ENCODE measurements around the gene NOX3.
"Not testable (repeated sequence)": the region's sequence is repeated elsewhere in the genome, so short reads cannot be mapped to it uniquely, and the experiment has no call there.

Gene NOX3

DNA sequence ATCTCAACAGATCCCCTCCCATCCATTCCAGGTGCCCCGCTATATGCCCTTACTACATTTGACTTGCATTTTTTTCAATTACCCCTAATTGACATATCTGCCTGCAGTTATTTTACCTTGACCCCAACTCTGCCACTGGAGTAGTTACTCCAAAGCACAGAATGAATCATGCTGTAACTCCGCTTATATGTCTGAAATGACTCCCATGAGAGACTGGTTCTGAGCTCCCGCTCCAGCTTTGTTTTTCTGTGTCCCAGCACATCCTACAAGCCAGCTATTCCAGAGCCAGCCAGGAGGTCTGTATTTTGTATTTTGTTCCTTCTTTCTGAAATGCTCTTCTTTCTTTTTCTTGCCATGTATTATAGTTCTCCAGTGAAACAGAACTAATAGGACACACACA, 10.9 kb upstream of the NOX3 start:
- DNase-seq, result no peak

DNA sequence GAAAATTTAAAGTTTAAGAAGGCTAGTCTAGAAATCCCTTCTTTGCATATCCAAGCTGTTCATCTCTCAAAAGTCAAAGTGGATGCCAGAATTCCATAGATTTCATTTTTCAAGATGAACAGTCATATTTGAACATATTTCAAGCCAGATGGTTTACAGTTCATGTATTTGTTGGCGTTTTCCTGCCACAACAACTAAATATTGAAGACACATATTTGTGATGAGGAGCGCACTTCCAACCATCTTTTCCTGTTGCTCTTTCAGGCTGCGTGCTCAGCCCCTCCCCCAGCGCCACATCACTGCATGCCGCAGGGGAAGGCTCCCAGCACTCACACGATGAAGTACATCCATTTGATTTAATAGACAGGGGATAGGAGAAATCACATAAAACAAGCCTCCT, 5.9 kb upstream of the NOX3 start:
- no peak for DNase-seq

DNA sequence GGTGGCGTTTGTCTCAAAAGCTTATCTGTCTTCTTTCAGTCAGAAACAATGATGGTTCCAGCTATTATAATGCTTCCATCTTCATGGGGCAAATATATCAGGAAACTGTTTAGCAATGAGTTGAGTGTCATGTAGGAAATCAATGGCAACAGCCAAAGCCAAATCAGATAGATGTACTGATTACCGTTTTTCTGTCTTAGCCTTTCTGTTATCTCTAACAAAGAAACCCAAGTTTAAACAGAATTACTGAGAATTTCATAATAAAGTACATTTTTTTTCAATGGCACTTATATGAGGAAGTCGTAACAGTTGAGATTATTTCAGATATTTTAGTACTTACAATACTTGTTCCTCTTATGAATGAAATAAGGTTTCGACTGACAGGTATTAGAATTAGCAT, 1.2 kb downstream of the NOX3 start:
- no peak for DNase-seq

DNA sequence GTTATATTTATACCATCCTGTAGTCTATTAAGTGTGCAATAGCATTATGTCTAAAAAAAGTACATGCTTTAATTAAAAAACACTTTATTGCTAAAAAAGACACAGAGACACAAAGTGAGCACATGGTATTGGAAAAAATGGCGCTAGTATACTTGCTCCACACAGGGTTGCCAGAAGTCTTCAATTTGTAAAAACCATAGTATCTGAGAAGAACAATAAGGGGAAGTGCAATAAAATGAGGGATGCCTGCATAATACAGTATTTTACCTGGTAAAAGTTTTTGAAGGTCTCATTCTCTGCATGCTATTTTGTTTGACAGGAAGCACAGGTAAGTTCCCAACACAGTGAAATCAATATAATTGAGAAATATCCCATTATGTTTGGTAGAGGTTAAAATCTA, 1.6 kb downstream of the NOX3 start:
- DNase-seq, result no peak

DNA sequence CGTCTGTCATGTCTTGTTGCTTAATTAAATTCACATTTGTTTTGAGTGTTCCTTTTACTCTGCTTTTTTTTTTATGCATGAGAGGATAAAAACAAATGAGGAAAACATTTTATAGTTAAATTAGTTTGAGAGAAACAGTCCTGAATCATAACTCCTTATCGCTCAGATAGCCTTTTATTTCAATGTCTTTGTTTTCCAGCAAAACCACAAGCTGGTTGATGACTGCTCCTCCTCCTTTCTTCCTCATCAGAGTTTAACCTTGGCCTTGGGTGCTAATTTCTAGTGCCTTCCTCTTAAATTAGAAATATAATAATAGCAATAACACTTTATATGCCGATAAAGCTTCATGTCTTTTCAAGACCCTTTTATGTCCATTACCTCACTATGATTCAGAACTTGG, 3.1 kb downstream of the NOX3 start:
- no peak for DNase-seq

DNA sequence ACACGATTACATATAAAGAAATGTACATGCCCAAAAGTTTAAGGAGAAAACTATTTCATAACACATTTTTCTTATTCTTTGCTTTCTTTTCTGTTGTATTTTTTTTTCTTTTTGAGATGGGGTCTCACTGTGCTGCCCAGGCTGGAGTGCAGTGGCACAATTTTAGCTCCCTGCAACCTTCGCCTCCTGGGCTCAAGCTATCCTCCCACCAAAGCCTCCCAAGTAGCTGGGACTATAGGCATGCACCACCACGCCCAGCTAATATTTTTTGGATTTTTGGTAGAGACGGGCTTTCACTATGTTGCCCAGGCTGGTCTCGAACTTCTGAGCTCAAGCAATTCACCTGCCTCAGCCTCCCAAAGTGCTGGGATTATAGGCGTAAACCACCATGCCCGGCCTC, 4.1 kb downstream of the NOX3 start:
- DNase-seq, result not testable (repeated sequence)

DNA sequence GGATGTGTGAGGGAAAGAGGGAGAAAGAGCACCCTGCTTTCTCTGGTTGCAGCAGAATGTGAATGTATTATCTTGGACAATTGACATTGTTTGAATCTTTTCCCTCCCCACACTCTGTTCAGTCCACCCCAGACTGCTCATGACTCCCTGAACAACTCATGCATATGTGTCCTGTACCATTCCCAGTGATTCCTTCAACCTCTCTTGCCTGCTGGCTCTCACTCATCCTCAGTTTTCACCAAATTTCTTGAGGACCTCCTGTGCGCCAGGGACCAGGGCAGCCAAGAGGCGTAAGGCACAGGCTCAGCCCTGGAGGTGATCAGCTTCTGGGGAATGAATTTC, 5.4 kb downstream of the NOX3 start:
- no peak for DNase-seq

DNA sequence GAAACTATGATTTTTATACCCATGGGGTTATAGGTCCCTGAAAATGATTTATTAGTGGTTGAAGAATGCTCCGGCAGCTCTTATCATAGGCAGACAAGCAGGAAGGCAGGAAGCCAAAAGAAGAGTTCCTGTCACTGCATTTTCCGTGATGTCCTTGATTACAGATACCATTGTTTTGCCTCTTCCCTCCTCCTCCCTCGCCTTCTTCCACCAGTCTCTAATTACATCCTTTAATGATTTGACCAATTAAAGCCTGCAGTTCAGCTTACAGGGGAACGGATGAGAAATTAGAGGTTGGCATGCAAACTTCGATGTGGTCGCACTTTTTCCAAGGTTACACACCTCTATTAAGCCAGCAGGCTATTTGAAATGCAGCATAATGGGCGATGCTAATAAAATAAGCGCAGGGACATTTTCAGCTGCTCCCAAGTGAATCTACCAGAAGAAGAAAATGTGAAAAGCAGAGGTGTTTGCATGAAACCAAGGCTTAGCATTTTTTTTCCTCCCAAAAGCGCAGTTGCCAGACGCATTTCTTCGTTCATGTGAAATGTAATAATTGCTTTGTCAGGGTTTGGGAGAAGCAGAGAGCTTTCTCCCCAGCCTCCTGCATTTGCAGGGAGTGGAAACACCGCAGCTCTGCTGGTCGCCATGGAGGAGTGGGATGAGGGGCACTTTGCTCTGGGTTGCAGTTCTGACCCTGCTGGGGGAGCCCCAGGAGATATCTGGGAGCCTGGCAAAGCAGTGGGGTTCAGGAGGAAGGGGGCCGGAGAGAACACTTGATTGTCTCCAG, 6.0 kb downstream of the NOX3 start:
- no peak for DNase-seq

DNA sequence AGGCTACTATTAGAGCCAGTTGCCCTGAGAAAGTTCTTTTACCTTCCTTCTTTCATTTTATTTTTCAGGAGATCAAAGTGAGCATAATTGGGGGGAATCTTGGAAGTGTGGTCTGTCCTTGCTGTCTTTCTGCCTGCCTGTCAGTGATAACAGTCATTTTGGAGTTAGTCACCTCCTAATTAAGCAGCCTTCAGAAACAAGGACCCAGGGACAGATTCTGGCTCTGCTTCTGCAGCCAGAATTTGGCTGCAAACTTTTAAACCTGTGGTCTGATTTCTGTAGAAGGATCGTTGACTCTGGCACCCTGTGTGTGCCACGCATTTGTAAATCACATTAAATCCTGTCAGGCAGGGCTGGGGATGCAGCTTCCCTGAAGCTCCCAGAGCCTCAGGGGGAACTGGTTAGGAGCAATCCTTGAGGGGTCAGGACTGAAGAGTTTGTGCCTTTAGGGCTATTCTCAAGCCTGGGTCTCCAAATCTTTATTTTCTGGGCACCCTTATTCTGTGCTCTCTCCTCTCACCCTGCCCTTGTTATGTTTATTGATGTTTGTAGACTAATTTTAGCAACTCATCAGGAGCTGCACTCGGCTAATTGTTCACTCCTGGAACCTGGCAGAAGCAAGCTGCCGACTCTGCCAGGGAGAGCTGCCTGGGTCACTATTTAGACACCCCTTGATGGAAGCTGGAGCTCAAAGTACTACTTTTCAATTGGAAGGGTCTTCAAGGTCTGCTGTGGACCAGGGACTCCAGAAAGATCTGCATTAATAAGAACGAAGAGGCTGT, 6.8 kb downstream of the NOX3 start:
- DNase-seq, result no peak

DNA sequence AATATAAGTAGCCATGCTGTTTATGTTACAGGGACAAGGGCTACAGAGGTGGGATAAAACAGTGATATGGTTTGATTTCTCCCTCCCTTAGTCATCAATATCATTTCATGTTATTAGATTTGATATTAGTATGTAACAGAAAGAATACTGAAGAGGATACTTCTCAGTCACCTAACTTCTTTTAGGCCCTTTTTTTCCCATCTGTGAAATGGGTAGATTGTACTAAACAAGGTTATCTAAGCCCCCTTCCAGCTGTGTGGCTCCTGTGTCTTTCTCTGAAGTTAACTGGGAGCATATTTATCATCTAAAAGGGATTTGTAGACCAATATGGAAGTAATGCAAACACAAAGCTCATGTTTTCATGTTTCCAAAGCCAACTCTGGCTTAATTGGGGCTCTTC, 7.7 kb downstream of the NOX3 start:
- no peak for DNase-seq

DNA sequence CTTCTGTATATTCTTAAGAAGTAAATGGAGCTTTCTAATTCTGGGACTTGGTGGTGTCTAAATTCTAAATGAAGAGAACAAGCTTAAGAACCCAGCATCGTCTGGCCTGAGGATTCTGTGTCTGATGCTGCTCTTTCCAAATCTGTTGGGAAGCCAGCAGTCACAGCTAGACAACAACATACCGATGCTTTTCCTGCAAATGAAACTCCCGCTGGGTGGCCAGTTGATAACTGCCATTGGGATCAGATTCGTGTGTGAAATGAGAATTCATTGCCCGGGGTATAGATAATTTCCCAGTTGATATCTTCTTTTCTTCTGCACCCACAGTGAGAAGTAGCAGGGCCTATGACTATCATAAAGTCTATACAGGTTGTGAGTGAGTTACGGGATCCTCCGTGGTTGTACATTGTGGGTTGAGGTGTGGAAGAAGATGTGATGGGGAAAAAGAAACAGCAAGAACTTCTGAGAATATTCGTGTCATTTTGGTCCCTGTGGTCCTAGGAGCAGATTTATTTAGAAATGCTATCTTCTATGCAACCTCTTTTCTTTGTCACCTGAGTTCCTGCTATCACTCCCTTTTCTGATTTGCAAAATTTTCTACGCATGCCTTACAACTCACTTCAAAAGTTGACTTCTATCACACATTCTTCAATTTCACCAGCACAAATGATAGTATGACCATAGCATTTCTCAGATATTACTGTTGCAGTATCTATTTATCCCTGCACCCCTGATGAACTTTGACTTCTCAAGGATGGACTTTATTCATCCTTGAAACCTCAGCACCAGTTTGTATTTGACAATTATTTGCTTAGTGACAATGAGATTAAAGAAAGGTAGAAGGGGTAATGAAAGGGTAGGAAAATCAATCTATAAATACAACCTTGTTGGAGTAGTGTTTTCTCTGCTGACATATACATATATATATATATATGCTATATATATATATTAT, 10.4 kb downstream of the NOX3 start:
- no peak for DNase-seq

DNA sequence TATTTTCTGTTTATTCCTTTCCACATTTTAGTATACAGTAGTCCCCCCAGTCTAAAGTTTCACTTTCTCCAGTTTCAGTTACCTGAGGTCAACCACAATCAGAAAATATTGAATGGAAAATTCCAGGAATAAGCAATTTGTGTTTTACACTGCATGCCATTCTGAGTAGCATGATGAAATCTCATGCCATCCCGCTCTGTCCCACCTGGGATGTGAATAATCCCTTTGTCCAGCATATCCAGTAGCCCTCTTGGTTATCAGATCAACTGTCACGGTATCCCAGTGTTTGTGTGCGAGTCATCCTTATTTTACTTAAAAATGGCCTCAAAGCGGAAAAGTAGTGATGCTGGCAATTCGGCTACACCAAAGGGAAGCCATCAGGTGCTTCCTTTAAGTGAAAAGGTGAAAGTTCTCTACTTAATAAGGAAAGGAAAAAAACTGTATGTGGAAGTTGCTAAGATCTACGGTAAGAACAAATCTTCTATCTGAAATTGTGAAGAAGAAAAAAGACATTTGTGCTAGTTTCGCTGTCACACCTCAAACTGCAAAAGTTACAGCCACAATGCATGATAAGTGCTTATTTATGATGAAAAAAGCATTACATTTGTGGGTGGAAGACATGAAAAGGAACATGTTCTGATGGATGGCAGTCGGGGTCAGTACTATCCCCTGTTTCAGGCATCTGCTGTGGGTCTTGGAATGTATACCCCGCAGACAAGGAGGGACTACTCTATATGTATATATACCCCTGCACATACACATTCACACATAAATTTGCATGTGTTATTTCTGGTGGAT, 11.3 kb downstream of the NOX3 start:
- DNase-seq, result no peak

DNA sequence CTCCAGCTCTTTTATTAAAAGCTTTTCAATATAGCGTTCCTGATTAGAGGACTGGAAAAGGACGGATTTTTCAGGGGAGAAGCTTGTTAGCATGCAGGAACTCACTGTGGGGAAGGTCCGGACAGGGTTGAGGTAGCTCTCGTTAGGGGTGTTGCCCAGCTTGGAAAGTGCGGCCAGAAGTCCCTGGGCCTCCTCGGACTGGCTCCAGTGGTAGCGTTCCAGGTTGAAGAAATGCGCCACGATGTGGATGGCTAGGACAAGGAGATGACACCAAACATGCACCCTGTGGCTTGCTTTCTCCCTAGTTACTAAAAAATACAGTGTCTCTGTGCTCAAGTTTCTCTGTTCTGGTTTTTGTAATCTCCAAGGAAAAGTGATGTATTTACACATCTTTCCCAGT, 12.5 kb downstream of the NOX3 start:
- no peak for DNase-seq

DNA sequence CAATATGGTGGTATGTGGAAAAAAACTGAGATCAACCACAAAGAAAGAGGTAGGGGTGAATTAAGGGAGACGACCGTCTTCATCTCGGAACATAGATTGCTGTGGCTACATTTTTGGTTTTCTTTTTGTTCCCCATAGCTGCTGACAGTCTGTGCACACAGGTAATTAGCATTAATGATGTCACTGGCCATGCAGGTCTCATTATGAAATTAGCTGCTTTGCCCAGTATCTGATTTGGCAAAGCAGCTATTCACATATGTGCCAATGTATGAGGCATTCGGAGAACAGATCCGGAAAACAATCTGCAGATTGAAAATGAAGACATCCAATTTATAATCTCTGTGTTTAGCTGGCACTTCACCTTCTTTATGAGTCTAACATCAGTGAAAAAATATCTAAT, 13.1 kb downstream of the NOX3 start:
- DNase-seq, result no peak

DNA sequence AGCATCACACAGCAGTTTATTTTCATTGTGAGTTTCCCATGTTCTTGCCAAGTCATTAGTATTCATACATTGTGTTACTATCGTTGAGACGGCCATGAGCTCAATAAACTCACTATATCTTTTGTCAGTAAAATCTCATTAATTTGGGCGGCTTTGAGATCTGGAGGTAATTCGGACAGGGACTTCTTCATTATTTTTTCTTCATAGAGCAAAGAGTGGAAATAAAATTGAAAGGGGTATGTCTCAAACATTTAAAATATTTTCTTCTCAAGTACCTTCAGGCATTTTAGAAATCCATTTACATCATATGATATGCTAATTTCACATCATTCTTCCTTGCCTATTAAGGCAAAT, 14.6 kb downstream of the NOX3 start:
- no peak for DNase-seq

DNA sequence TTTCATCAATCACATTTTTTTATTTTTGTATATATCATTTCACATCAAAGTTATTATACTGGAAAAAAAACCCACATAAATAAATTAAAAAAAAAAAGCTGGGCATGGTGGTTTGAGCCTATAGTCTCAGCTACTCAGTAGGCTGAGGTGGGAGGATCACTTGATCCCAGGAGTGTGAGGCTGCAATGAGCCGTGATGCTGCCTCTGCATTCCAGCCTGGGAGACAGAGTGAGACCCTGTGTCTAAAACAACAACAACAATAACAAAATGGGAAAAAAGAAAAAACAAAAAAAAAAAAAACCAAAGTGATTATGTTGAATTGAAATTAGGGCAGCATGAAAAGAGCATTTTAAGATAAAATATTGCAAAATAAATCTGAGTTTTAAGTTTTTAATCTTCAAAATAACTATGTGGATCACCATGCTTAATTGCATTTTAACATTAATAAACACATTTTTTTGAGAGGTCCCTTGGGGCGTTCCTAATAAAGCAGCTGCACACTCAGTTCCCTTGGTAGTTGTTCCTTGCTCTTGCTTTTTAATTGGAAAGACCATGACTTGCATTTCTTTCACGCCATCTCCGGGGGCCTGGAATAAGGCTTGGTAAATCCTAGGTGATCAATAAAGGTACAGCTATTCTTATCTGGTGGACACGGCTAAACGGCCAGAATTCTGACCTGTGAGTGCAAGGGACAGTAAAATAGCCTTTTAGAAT, 15.1 kb downstream of the NOX3 start:
- DNase-seq, result no peak

DNA sequence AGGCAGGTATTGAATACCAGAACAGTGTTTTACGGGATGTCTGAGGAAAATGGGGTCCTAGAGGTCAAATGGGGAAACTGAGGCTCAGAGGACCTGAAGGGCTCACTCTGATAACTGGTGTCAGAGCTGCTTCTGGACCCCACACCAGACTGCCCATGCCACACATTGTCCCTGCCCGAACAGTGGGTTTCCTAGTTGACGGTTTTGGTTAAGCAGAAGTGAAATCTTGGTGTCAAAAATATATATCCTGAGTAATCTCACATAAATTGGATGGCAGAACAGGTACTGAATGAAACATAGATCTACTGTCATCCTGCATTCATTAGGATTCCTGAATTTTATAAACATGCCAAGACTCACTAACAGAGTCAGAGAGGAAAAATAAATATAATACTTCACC, 16.3 kb downstream of the NOX3 start:
- no peak for DNase-seq

DNA sequence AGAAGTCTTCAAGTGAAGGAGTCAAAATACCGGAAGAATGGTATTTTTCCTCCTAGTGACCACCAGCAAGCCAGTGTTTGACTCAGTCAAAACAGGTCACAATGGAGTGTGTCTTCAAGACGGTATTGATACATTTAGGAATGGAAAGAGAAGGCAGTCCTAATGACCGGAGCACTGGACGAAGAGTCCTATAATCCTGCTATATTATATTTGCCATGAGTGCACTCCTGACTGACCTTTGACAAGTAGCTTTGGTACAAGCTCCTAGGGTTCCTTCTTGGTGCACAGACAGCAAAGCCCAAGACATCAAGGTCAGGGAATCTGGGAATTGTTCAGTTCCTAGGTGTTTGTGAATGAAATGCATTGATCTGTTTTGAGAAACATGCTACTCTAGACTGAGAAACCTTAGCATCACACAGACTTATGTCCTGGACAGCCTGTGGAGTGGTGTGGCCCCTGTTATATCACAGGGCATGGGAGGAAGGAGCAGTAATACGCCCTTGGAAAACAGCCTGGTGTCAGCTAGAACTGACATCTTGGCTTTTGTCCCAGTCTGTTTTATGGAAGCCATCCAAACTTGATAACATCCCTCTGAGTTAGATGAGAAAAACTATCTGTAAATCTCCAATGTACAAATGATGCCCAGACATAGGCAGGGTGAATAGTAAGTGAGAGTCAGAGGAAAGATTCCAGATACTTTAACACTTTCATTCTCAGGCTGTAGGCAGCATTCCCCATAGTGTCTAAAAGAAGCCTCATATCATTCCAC, 18.5 kb downstream of the NOX3 start:
- DNase-seq, result no peak

DNA sequence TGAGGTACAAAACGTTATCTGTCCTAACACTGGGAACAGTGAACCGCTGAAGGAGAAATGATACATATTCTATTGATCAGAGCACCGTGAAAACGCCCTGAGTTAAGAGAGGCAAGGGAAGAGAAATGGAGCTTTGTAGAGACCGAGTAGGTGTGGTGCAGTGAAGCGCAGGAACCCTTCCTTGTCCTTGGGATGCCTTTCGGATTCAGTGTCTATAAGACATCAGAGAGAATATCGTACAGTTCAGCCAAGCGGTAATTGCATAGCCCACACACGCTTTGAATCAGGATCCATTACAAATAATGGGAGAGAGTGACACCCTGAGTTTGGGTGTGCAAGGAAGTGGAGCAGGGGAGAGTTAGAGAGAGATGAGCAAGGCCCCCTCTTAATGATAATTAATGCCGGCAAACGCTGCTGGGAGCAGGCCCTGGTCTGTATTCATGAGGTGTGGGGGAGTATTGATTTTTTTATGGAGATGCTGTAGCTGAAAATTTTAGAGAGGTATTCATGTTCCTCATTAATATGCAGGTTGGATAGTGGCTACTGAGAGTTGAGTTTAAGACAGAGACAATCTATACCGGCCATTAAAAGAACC, 20.7 kb downstream of the NOX3 start:
- DNase-seq, result no peak

DNA sequence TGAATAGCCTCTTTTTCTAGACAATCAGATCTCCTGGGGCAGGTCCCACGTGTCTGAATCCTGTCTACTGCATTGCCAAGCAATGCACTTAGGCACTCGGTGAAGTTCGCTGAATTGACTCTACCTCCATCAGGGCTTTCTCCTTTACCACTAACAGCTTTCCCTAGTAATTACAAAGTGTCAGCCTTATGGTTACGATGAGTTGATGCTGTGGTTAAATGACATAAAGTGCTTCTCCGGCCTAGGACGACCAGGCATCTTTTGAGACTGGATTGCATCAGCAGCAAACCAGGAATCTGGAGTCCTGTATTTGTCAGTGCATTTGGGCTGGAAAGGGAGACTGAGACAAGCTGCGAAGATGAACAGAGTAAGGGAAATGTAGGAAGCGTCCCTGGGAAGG, 21.5 kb downstream of the NOX3 start:
- DNase-seq, result no peak

DNA sequence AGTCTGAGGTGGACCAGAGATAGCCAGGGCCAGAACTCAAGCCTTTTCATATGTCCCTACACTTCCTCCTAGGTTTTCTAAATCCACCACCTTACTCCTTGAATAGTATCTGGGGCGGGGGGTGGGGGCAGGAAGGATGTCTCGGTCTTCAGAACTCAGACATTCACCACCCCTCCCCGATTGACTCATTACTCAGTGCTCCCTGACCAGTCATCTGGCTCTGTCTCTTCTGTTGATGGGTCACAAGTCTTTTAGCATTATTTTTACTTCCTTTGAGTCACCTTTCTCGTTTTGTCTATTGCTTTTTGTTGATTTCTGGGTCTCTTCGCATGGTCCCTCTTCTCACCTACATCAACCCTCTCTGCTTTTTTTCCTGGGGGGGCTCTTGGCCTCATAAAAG, 23.3 kb downstream of the NOX3 start:
- DNase-seq, result no peak

All from activated CD4-positive, alpha-beta T cell treated with anti-CD3 and anti-CD28 coated beads for 1 hour (primary cell).